GM19328 (cell line): ENCODE data around the gene VAMP1.
"Not testable (repeated sequence)": the region's sequence is repeated elsewhere in the genome, so short reads cannot be mapped to it uniquely, and the experiment has no call there.

Experiments used
- ATAC-seq: cut with Tn5 transposase; IDR thresholded peaks from one replicate; pipeline ENCODE4 v1.9.1; 2021; ENCODE audit warnings: mild to moderate bottlenecking, moderate library complexity; ENCODE audit not compliant: unreplicated experiment

Gene VAMP1, protein sequence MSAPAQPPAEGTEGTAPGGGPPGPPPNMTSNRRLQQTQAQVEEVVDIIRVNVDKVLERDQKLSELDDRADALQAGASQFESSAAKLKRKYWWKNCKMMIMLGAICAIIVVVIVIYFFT

DNA sequence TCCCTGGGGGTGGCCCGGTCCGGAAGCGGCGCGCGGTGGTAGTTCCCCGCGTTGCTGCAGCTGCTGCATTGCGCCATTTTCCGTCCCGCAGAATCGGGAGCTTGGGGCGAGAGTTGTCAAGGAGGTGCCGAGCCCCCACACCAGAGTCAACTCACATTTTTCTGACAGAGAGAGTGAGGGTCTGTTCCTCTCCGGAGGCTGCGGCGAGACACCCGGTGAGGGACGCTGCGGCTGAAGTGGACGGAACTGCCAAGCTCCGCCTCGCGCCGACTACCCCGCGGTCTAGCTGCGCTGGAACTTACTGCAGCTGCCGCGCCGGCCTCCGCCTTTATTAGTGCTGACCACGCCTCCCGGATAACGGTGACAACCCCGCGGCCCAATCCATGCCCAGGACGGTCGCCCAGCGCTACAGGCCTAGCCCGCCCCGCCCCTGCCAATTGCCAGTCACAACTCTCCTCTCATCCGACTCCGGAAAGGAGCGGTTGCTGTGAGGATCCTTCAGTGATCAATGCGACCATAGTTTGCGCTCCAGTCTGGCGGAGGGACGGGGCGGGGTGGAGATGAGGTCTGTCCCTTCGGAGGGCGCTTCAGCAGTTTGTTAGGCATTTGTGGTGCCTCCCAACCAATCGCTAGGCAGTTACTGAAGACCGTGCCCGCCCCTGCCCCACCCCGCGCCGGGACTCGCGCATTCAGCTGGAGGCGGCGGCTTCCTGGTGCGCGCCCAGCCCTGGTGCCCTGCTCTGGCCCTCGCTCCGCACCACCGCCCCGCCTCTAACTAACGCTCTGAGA lies at the start of gene VAMP1:
Gene VAMP1 (minus strand): TSS at position 303 of the 789 bp plus-strand sequence. CDS start 146 bp downstream, at position 157.
- ATAC-seq: peak; percentile 84

DNA sequence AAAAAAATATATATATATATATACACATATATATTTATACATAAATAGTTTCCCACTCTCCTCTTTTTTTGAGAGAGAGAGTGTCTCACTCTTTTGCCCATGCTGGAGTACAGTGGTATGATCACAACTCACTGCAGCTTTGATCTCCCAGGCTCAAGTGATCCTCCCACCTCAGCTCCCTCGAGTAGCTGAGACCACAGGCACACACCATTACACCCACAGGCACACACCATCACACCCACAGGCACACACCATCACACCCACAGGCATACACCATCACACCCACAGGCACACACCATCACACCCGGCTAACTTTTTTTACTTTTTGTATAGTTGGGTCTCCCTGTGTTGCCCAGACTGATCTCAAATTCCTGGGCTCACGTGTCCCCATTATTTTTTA lies 49.7 kb upstream of the VAMP1 start:
- no peak for ATAC-seq

DNA sequence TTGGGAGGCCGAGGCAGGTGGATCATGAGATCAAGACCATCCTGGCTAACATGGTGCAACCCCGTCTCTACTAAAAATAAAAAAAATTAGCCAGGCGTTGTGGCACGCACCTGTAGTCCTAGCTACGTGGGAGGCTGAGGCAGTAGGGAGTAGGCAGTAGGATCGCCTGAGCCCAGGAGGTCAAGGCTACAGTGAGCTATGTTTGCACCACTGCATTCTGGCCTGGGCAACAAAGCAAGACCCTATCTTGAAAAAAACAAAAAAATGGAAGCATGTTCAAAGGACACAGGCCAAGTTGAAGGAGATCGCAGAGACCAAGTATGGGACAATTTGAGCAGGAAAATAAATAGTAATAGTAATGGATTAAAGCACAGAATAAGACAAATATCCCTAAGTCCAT lies 37.6 kb upstream of the VAMP1 start:
- ATAC-seq: no peak

DNA sequence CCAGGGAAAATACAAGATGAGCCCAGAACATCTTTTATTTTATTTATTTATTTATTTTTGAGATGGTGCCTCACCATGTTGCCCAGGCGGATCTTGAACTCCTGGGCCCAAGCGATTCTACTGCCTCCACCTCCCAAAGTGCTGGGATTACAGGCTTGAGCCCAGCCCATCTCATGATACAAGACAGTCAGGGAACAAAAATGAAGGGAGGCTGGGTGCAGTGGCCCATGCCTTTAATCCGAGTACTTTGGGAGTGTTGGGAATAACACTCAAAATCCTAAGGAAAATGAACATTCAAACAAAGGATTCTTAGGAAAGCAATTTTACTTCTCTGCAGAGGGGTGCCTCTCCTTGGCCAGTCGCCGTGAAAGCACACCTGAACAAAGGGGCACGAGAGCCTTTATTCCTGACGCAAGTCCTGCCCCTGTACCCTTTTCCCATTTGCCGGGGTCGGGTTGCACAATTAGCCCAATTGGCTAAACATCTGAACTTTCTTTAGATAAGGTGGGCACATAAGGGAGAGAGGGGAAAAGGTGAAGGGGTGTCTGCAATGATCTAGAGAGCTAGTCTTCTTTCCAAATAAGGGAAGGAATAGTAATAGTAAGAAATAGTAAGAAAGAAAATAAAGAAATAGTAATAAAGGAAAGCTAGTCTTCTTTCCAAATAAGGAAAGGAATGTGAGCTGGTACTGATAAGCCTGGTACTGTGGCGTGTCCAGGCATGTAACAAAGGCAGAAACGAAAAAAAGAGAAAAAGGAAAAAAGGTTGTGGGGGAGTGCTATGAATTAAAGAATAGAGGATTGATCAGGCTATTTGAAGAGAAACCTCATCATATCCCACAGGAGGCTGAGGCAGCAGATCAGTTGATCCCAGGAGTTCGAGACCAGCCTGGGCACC lies 36.9 kb upstream of the VAMP1 start:
- ATAC-seq: no peak

DNA sequence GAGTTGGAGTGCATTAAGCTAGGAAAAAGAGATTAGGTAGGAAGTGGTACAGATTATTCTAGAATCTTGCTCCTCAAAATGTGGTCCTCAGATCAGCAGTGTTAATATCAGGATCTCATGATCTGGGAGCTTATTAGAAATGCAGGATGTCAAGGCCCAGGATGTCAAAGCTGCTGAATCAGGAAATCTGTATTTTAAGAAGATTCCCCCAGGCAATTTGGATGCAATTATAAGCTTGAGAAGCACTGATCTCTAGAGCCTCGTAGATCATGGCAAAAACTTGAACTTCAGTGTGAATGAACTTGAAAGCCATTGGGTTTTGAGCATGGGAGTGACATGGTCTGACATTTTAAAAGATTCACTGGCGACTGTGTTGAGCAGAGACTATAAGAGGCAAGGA lies 30.0 kb upstream of the VAMP1 start:
- no peak for ATAC-seq

DNA sequence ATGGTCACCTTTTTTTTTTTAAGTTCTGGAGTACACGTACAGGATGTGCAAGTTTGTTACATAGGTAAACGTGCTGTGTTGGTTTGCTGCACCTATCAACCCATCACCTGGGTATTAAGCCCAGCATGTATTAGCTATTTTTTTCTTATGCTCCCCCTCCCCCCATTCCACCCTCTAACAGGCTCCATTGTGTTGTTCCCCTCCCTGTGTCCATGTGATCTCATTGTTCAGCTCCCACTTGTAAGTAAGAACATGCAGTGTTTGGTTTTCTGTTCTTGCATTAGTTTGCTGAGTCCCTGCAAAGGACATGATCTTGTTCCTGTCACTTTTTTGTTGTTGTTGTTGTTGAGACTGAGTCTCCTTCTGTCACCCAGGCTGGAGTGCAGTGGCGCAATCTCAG lies 26.8 kb upstream of the VAMP1 start:
- not testable (repeated sequence) for ATAC-seq

DNA sequence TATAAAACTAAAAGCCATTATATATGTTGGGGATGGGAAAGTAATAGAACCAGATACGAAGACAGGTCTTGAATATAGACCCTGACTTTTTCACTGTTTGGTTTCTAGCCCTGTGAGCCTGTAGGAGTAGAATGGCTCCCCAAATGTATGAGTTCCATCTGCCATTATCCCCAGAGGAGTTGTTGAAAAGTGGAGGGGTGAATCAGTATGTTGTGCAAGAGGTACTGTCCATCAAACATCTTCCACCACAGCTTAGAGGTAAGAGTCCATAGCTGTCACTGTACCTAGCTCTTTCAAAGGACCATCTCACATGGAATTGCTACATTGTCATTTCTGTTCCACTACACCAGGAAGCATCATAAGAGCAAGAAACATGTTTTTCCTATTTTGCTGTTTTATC lies 24.5 kb upstream of the VAMP1 start:
- no peak for ATAC-seq

DNA sequence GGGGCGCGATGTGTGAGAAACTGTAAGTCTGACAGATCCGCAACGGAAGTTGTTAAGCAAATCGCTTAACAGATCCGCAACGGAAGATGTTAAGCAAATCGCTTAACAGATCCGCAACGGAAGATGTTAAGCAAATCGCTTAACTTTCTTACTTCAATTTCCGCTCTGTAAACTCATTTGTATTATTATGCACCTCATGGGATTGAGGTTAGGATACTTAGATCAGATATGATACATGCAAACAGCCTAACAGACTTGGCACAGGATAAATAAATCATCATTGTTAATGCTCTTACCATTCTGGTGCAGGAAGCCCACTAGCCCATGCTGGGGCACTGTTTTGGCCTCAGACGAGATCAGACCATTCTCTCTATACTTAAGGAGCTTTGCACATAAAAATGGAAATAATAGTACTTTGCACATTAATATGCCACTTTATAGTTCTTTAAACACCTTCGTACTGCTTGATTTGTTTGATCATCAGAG lies 23.8 kb upstream of the VAMP1 start:
- no peak for ATAC-seq

DNA sequence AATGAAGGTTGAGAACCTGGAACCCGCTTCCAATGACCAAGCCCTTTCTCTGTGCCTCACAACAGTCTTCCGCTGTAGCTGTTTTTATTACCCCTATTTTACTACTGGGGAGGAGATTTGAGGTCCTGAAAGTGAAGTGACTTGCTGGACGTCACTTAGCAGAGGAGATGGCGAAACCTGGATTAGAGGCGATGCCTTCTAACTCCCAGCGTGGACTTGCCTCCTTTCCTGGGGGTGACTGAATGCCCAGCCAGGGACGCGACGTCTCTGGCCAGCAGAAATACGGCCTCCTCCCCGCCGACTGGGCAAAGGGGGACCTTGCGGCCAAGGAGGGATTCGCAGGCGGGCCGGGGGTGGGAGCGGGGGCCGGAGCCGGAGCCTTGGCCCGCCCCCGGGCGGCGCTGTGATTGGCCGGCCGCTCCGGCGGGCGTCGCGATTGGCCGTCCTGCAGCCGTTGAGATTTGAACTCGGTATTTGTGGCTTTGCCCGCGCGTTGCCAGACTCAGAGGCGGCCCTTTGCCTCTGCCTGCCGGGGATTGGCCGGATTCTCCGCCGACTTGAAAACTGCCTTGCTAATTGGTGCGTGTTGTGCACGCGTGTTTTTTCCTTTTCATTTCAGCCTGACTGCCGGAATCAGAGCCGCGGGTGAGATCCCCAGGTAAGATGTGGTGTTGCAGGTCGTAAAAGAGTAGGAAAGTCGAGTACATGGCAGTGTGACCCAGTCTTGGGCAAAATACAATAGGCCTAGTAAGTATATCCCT lies 23.2 kb upstream of the VAMP1 start, which contains the start of gene NCAPD2:
Gene NCAPD2 (plus strand): TSS at position 606 of the 761 bp plus-strand sequence. CDS start 997 bp downstream, outside the sequence.
- peak; percentile 83 for ATAC-seq

DNA sequence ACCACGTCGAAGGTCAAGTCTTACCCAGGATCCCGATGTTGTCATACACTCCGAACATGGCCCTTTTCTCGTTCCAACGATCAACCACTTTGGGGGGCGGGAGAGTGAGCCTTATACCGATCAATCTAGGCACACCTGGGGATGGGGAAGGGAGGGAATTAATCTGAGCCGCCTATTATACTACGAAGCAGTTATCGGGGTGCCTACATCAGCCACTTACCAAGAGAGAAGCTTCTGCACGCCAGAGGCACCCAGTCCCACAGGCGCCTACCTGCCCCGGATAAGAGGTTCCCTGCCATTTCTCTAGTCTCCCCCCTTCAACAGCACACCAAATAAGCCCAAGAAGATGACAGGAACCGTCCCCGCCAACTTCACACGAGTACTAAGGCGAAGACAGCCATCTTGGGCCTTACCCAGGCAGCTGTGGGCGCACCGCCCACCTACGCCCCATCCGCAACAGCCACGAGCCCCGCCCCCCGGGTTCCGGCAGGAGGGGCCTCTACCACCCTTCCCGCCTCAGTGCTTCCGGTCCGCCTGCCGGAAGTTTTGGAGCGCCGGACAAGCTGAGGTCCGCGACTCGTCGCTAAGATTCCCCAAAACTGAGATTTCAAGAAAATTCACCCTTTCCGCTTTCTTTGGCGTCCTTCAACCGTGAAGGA lies 22.5 kb upstream of the VAMP1 start, which contains the start of gene MRPL51:
Gene MRPL51 (minus strand): TSS at position 425 of the 659 bp plus-strand sequence. CDS start 126 bp downstream, at position 299.
- ATAC-seq: peak; percentile 69

DNA sequence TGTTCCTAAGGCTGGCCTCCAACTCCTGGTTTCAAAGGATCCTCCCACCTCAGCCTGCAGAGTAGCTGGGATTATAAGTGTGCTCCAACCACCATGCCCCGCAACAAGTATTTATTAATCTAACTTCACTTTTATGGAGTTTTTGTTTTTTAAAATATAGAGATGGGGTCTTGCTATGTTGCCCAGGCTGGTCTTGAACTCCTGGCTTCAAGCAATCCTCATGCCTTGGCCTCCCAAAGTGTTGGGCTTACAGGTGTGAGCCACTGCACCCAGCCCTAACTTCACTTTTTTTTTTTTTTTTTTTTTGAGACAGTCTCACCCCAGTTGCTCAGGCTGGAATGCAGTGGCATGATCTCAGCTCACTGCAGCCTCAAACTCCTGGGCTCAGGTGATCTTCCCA lies 20.2 kb upstream of the VAMP1 start:
- not testable (repeated sequence) for ATAC-seq

DNA sequence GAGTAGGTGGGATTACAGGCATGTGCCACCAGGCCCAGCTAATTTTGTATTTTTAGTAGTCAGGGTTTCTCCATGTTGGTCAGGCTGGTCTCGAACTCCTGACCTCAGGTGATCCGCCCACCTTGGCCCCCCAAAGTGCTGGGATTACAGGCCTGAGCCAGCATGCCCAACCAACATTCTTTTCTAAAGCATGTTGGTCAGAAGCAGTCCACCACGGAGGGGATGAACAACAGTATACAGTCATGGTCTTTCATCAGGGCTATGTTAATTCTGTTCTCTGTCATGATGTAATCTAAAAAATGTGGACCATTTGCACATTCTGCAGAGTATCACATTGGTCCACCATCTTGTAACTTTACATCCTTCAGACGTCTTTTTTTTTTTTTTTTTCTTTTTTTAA lies 19.0 kb upstream of the VAMP1 start:
- ATAC-seq: no peak

DNA sequence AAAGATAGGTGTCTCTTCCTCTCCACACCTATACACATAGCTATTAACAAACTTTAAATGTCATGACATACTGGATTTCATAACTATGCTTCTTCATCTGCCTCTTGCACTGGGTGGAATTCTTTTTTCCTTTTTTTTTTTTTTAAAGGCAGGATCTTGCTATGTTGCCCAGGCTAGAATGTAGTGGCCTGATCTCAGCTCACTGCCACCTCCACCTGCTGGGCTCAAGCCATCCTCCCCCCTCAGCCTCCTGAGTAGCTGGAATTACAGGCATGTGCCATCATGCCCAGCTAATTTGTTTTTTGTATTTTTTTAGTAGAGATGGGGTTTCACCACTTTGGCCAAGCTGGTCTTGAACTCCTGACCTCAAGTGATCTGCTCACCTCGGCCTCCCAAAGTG lies 17.8 kb upstream of the VAMP1 start:
- no peak for ATAC-seq

DNA sequence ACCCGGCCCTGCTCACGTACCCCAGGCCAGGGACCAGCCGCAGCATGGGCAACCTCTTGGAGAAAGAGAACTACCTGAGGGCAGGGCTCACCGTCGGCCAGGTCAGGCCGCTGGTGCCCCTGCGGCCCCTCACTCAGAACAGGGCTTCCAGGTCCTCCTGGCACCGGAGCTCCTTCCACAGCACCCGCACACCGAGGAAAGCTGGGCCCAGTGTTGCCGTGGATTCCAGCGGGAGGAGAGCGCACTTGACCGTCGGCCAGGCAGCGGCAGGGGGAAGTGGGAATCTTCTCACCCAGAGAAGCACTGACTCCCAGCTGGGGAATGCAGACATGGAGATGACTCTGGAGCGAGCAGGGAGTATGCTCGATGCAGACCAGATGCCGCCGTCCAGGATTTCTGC lies 7.9 kb upstream of the VAMP1 start:
- no peak for ATAC-seq

DNA sequence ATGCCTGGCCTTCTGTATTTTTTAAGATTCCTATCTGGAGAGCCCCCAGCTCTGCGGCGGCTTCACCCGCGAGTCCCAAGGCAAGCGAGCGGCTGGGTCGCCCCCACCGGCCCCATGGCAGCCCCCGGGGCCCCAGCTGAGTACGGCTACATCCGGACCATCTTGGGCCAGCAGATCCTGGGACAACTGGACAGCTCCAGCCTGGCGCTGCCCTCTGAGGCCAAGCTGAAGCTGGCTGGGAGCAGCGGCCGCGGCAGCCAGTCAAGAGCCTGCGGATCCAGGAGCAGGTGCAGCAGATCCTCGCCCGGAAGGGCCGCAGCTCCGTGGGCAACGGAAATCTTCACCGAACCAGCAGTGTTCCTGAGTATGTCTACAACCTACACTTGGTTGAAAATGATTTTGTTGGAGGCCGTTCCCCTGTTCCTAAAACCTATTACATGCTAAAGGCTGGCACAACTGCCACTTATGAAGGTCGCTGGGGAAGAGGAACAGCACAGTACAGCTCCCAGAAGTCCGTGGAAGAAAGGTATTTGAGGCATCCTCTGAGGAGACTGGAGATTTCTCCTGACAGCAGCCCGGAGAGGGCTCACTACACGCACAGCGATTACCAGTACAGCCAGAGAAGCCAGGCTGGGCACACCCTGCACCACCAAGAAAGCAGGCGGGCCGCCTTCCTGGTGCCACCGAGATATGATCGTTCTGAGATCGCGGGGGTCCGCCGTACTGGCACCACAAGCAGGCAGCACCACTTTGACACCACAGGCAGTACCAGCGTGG lies 7.3 kb upstream of the VAMP1 start:
- ATAC-seq: not testable (repeated sequence)

DNA sequence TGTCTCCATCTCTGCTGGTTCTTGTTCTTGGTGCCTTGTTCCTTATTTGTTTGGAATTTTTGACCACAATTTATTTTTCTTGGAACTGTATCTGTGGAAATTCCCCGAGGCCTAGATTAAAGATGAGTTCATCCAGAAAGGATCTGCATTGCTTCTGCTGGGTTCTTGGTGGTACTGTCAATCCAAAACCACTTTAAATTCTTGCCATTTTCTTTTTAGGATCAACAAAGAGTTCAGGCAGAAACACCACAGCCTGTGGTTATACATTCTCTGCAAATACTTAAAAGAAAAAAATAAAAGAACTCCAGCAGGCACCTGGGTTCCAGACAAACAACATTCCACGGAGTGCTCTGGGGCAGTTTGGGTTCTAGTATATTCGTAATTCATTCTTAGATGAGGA lies 6.0 kb upstream of the VAMP1 start:
- ATAC-seq: no peak

DNA sequence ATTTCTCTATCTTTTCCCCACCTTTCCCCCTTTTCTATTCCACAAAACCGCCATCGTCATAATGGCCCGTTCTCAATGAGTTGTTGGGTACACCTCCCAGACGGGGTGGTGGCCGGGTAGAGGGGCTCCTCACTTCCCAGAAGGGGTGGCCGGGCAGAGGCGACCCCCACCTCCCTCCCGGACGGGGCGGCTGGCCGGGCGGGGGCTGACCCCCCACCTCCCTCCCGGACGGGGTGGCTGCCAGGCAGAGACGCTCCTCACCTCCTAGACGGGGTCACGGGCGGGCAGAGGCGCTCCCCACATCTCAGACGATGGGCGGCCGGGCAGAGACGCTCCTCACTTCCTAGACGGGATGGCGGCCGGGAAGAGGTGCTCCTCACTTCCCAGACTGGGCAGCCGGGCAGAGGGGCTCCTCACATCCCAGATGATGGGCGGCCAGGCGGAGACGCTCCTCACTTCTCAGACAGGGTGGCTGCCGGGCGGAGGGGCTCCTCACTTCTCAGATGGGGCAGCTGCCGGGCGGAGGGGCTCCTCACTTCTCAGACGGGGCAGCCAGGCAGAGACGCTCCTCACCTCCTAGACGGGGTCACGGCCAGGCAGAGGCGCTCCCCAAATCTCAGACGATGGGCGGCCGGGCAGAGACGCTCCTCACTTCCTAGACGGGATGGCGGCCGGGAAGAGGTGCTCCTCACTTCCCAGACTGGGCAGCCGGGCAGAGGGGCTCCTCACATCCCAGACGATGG lies 4.9 kb upstream of the VAMP1 start:
- ATAC-seq: not testable (repeated sequence)

DNA sequence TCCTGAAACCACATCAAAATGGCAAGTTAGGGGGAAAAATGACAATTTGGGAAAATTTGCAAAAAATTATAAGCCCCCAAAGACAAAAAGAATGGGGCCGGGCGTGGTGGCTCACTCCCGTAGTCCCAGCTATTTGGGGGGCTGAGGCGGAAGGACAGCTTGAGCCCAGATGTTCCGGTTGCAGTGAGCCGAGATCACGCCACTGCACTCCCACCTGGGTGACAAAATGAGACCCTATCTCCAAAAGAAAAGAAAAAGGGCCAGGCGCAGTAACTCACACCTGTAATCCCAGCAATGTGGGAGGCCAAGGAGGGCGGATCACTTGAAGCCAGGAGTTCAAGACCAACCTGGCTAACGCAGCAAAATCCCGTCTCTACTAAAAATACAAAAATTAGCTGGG lies 2.0 kb upstream of the VAMP1 start:
- ATAC-seq: no peak

DNA sequence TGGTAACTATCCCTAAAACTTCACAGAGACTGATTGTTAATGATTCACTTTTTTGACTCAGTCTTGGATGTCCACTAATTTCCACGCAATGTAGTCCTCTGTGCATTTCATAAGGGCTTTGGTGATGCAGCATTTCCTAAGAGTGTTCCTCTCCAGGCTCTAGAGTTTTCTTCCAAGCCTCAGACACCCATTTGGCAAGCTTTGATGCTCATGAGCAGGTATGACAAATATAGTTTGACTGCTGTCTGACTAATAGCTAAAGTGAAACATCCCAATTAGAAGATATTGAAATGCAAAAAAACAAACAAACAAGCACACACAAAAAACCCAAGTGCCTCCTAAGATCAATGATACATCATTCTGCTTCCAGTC lies 1.5 kb upstream of the VAMP1 start:
- no peak for ATAC-seq
